Common myeloid progenitor, CD34-positive (primary cell): ENCODE results near the gene CABP2.
A peak's percentile ranks its signal among the peaks of the same experiment; 100 is the strongest.
"Not testable (repeated sequence)": the region's sequence is repeated elsewhere in the genome, so short reads cannot be mapped to it uniquely, and the experiment has no call there.

Experiments
- CTCF ChIA-PET: fragments of 350-600 bp; sonication (Branson Sonifier 250); formaldehyde crosslinking; loops from one replicate; lab custom pipeline; 2021; ENCODE audit warnings: antibody characterized with exemption; lab: Charles Lee
- POLR2A ChIA-PET: fragments of 350-600 bp; sonication (Branson Sonifier 250); formaldehyde crosslinking; loops from one replicate; lab custom pipeline; 2021; ENCODE audit warnings: antibody characterized with exemption; lab: Charles Lee
- DNase-seq, 3 donors: peaks; one replicate each; pipeline versions ENCODE4 v3.0.0 to v3.0.0-alpha.2; 2013
- H3K27ac ChIP-seq, 2 experiments: 1 replicate in 1 of 2; 2 replicates in 1 of 2; pipeline ENCODE4 v1.7.0; 2013; ENCODE audit warnings: inconsistent platforms in 2 of 2, low read length in 2 of 2, mild to moderate bottlenecking in 2 of 2, low read depth in 1 of 2, moderate library complexity in 1 of 2; ENCODE audit not compliant: severe bottlenecking in 2 of 2, insufficient read depth in 1 of 2, poor library complexity in 1 of 2
- H3K27me3 ChIP-seq, 5 experiments: replicated peaks in 2 of 5; 1 replicate in 3 of 5; 2 replicates in 2 of 5; pipeline versions ENCODE4 v1.6.1 to v1.7.0; 2013; ENCODE audit warnings: low read length in 4 of 5, mild to moderate bottlenecking in 2 of 5, moderate library complexity in 2 of 5, inconsistent platforms in 1 of 5; ENCODE audit not compliant: insufficient read depth in 5 of 5, control insufficient read depth in 4 of 5
- H3K36me3 ChIP-seq, 4 experiments: 1 replicate in 2 of 4; 2 replicates in 2 of 4; pipeline versions ENCODE4 v1.6.1 to v1.7.0; 2013; ENCODE audit warnings: low read length in 3 of 4, control low read depth in 1 of 4, mild to moderate bottlenecking in 1 of 4; ENCODE audit not compliant: control insufficient read depth in 4 of 4, insufficient read depth in 4 of 4
- H3K4me1 ChIP-seq, 4 experiments: 1 replicate in 3 of 4; 2 replicates in 1 of 4; pipeline versions ENCODE4 v1.6.1 to v1.7.1; 2013; ENCODE audit warnings: low read length in 3 of 4, mild to moderate bottlenecking in 3 of 4, control low read depth in 1 of 4, inconsistent platforms in 1 of 4, moderate library complexity in 1 of 4; ENCODE audit not compliant: control insufficient read depth in 4 of 4, insufficient read depth in 4 of 4; ENCODE audit errors: control extremely low read depth in 1 of 4
- H3K4me3 ChIP-seq, 7 experiments: 1 replicate in 4 of 7; 2 replicates in 3 of 7; pipeline versions ENCODE4 v1.5.1 to v1.7.0; 2013; ENCODE audit warnings: mild to moderate bottlenecking in 7 of 7, low read length in 6 of 7, moderate library complexity in 6 of 7, inconsistent platforms in 2 of 7, low read depth in 2 of 7, control low read depth in 1 of 7; ENCODE audit not compliant: insufficient read depth in 4 of 7, control insufficient read depth in 1 of 7; ENCODE audit errors: extremely low read depth in 1 of 7
- H3K9me3 ChIP-seq, 5 experiments: 1 replicate in 4 of 5; 2 replicates in 1 of 5; pipeline versions ENCODE4 v1.6.1 to v1.7.1; 2013; ENCODE audit warnings: low read length in 4 of 5, mild to moderate bottlenecking in 2 of 5, inconsistent platforms in 1 of 5, low read depth in 1 of 5, moderate library complexity in 1 of 5; ENCODE audit not compliant: control insufficient read depth in 4 of 5, insufficient read depth in 2 of 5; ENCODE audit errors: control extremely low read depth in 1 of 5
- WGBS: methylation state at CpG from one replicate; pipeline ENCODE4 v1.1.5; 2013; ENCODE audit not compliant: insufficient coverage; 5-methylcytosine and 5-hydroxymethylcytosine counted together

The CABP2 gene

DNA sequence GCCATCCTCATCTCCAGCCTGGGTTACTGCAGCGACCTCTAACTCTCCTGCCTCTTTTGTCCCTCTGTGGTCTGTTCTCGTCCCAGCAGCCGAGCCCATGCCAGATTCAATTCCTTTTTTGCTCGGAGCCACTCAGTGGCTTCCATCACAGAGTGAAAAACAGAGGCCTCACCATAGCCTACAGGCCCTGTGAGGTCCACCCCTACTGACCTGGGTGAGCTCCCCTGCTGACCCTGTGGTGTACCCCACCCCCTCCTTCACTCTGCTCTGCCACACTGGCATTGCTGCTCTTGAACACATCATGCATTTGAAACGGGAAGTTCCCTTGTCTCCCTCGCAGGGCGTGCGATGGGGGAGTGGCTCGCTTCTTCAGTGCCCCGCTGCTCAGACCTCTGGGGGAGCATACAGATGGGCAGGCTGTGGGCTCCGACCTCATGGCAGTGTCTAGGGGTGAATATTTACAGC is 38.4 kb downstream of the CABP2 start:
- peaks cover 2 to 29% (median 21%) of the 10 kb centered on the region in 4 experiments for H3K36me3 ChIP-seq
- H3K4me1 ChIP-seq = peaks cover 10 to 39% (median 35%) of the 10 kb centered on the region in 4 experiments
- no peak overlapping the region for H3K27ac ChIP-seq
- peak overlapping the region in 3 of 7 experiments; percentile 8 to 33 (median 26) for H3K4me3 ChIP-seq
- CTCF ChIA-PET = interaction anchor here (1.1 to 1.5 kb wide), 2 partner anchors 22 to 128 kb away, joined by 3 to 4 read pairs; no protein-coding TSS in a partner anchor
- 45% methylated on average over 7 of the region's 11 CpGs for WGBS
- DNase-seq = peak; percentile 32 to 78 (median 74)
- no peaks in the 10 kb centered on the region for H3K27me3 ChIP-seq
- H3K9me3 ChIP-seq = no peaks in the 10 kb centered on the region
- POLR2A ChIA-PET = no interaction called here

DNA sequence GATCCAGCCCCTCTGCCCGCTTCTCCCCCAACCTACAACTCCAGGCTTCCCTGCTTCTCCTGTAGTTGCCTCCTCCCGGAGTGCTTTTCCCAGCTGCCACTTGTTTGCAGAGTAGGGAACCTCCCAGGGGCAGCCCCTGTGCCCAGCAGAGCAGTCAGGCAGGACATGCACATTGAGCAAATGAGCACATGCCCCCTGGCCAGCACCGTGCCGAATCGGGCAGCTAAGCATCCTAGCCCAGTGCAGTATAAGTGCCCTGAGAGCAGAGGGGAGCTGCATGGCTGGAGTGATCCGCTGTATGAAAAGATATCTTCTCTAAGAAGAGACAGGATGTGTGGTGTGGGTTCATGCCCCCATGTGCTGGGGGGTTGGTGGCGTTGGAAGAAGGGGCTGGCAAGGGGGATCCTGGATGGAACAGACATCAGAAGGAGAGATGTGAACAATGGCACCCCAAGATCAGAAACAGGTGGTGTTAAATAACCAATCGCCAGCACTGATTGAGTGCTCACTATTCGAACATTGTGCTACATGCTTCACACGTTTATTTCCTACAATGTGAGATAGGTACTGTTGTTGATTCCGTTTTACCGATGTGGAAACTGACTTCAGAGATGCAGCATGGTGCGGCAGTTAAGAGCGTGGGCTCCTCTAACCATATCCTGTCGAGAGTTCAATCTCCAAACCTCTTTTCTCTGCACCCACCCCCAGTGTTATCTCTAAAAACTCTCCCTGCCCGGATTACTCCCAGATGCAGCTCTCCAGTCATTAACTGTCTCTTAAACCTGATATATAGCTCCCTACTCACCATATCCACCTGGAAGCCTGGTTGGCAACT is 39.2 kb downstream of the CABP2 start:
- peak overlapping the region in 1 of 2 experiments; percentile 81 for H3K27ac ChIP-seq
- H3K27me3 ChIP-seq = no peaks in the 10 kb centered on the region
- no peak for DNase-seq
- POLR2A ChIA-PET = interaction anchor here (0.7 kb wide), 1 partner anchor 270 kb away, joined by 3 read pairs; no protein-coding TSS in a partner anchor
- WGBS = 82% methylated on average over 14 of the region's 16 CpGs
- no peaks in the 10 kb centered on the region for H3K9me3 ChIP-seq
- peak overlapping the region in 4 of 7 experiments; percentile 8 to 86 (median 72) for H3K4me3 ChIP-seq
- H3K4me1 ChIP-seq = peaks cover 10 to 39% (median 35%) of the 10 kb centered on the region in 4 experiments
- H3K36me3 ChIP-seq = peaks cover 0 to 20% (median 13%) of the 10 kb centered on the region in 4 experiments
- CTCF ChIA-PET = interaction anchor here (0.6 to 1.5 kb wide), 3 partner anchors 22 to 127 kb away, joined by 3 to 4 read pairs (median 3); no protein-coding TSS in a partner anchor

DNA sequence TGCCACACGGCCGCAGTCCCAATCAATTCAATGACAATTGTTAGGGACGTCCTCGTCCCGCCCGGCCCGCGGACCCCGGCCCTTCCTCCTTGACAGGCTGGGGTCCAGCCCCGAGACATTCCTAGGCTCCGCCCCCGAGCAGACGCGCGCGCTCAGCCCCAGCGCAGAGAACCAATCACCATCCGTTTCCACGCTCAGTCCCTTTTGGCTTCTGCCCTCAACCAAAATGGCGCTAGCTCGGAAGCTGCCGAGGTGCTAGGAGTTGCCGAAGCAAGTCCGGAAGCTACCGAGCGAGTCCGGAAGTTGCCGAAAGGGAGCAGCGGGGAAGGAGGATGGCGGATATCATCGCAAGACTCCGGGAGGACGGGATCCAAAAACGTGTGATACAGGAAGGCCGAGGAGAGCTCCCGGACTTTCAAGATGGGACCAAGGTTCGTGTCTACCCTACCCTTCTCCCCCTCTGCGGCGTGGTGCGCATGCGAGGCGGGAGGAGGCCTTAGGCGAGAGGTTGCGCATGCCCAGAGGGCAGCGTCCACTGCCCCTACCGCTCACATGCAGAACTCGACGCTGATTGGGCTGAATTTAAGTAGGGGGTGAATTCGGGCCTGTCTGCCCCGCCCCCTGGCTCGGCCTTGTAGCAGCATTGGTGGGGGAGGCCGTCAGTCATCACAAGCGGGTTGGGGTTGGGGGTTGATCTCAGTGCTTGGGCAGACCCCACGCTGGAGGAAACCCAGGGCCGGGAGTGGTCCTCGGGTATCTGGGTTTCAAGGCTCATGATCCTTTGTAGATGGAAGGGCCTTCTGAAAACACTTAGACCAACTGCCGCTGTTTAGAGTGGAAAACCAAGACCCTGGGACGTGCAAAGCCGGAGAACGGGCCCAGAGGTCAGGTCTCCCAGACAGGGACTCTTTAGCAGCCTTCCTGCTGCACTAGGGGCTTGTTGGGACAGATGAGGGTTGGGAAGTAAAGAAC is 40.1 kb downstream of the CABP2 start, which contains the start of gene AIP:
Gene AIP, plus strand, starts transcription at position 200 of the 972 bp plus-strand sequence. Its CDS starts 133 bp downstream, at position 333.
- ChIA-PET POLR2A (interaction anchor here (0.6 to 0.7 kb wide), 3 partner anchors 11 to 270 kb away, joined by 3 read pairs; no protein-coding TSS in a partner anchor), CTCF (interaction anchor here (0.6 kb wide), 1 partner anchor 44 kb away, joined by 3 read pairs; no protein-coding TSS in a partner anchor)
- H3K27ac ChIP-seq = peak within 1 kb of the TSS; percentile 40 to 81
- H3K4me3 ChIP-seq = peak within 1 kb of the TSS; percentile 41 to 86 (median 75)
- H3K9me3 ChIP-seq = no peaks in the 10 kb centered on the region
- WGBS = 14% methylated on average over 47 of the region's 60 CpGs
- DNase-seq = peak; percentile 98 to 99 (median 99)
- no peaks in the 10 kb centered on the region for H3K27me3 ChIP-seq
- H3K4me1 ChIP-seq = peaks cover 10 to 39% (median 35%) of the 10 kb centered on the region in 4 experiments
- peaks cover 0 to 15% (median 10%) of the 10 kb centered on the region in 4 experiments for H3K36me3 ChIP-seq

DNA sequence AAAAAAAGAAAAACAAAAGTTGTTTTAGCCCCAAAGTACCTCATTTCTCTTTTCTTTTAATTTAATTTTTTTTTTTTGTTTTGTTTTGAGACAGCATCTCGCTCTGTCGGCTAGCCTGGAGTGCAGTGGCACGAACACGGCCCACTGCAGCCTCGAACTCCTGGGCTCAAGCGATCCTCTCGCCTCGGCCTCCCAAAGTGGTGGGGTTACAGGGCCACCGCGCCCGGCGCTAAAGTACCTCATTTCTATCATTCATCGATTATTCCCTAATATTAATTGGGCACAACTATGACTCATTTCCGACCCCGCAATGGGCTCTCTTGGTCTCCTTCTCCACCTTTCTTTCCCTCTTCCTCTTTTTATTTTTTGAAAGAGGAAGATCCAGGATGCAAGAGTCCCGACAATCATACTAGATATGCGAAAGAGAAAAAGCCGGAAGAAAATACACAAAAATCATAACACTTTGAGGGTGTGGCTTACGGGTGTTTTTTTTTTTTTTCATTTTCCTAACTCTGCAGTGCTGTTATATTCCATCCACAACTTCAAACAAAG is 40.9 kb downstream of the CABP2 start:
- Histone ChIP-seq H3K27me3 (no peaks in the 10 kb centered on the region), H3K4me3 (peak overlapping the region; percentile 41 to 86 (median 75)), H3K36me3 (peaks cover 0 to 8% (median 2%) of the 10 kb centered on the region in 4 experiments), H3K4me1 (peaks cover 10 to 39% (median 35%) of the 10 kb centered on the region in 4 experiments), H3K27ac (peak overlapping the region; percentile 40 to 81), H3K9me3 (no peaks in the 10 kb centered on the region)
- CTCF ChIA-PET = interaction anchor here (0.6 to 0.7 kb wide), 2 partner anchors 12 to 43 kb away, joined by 3 read pairs; no protein-coding TSS in a partner anchor
- WGBS = 34% methylated on average over 15 of the region's 19 CpGs
- DNase-seq = no peak
- POLR2A ChIA-PET = interaction anchor here (0.6 kb wide), 1 partner anchor 10 kb away, joined by 3 read pairs; no protein-coding TSS in a partner anchor

- H3K4me3 ChIP-seq, H3K9me3 ChIP-seq, POLR2A ChIA-PET, DNase-seq, H3K27ac ChIP-seq, H3K36me3 ChIP-seq, H3K27me3 ChIP-seq, H3K4me1 ChIP-seq: not testable (repeated sequence)
- 86% methylated on average over 1 of the region's 16 CpGs for WGBS
- CTCF ChIA-PET = interaction anchor here (0.9 to 1.0 kb wide), 2 partner anchors 52 to 76 kb away, joined by 3 read pairs; partner anchors contain the start of gene PPP1CA
These were observed 45.7 kb downstream of the CABP2 start for GRCh38 chr11:67477344-67478050.
